GM12878 (cell line): ENCODE results near the gene HERC2. TPM values are rescaled to one million over a fixed set of nuclear protein-coding genes. Genes with fewer than 3 reads are reported as not detected.

ENCODE experiments used
- ATAC-seq: fragments of 200-7000 bp; cut with Tn5 transposase; 3 replicates; pipeline ENCODE4 v1.9.1; 2020; ENCODE audit warnings: mild to moderate bottlenecking, moderate library complexity
- BruUV-seq: library from RNA; stranded (reverse); fragments of 400-500 nt; replicated peaks from 2 replicates; lab custom pipeline; 2021; lab: Mats Ljungman, UMichigan
- CTCF ChIA-PET: fragments of 300-600 bp; sonication (Branson Sonifier 250); formaldehyde crosslinking; extraction: SDS; loops from one replicate; lab custom pipeline; 2021; ENCODE audit warnings: inconsistent platforms; lab: Yijun Ruan, JAX
- POLR2A ChIA-PET: fragments of 350-600 bp; formaldehyde crosslinking; extraction: SDS; loops from one replicate; lab custom pipeline; 2021; ENCODE audit warnings: inconsistent platforms; lab: Charles Lee
- RAD21 ChIA-PET: fragments of 300-600 bp; sonication (Branson Sonifier 250); formaldehyde crosslinking; loops from one replicate; lab custom pipeline; 2023; ENCODE audit warnings: antibody characterized with exemption; ENCODE audit not compliant: unreplicated experiment; lab: Charles Lee
- SMC1A ChIA-PET: fragments of 300-600 bp; sonication (Branson Sonifier 250); formaldehyde crosslinking; loops from one replicate; lab custom pipeline; 2023; ENCODE audit not compliant: unreplicated experiment, uncharacterized antibody; lab: Charles Lee
- DNase-seq: peaks from one replicate; pipeline ENCODE4 v3.0.0-alpha.2; 2011; ENCODE audit warnings: low read depth, low spot score
- FAIRE-seq: peaks from 3 replicates; lab custom pipeline; 2011; peaks lifted over from hg19 to GRCh38; lab: Jason Lieb, UNC
- H2AFZ ChIP-seq: 2 replicates; pipeline ENCODE4 v1.6.0; 2011; ENCODE audit warnings: low read depth, low read length, control low read depth; ENCODE audit not compliant: control insufficient read depth
- H3K27ac ChIP-seq: 2 replicates; pipeline ENCODE4 v1.5.1; 2011; ENCODE audit warnings: control low read depth; ENCODE audit not compliant: control insufficient read depth, insufficient read depth
- H3K27me3 ChIP-seq, 2 experiments: replicated peaks in 1 of 2; 2 replicates each; pipeline versions ENCODE4 v1.6.0 to v1.6.1; 2011; ENCODE audit warnings: low read length in 1 of 2; ENCODE audit not compliant: control insufficient read depth in 2 of 2, insufficient read depth in 2 of 2
- H3K36me3 ChIP-seq, 2 experiments: 2 replicates each; pipeline ENCODE4 v1.5.1; 2011; ENCODE audit warnings: low read length in 1 of 2; ENCODE audit not compliant: control insufficient read depth in 2 of 2, insufficient read depth in 2 of 2
- H3K4me1 ChIP-seq: 2 replicates; pipeline ENCODE4 v1.6.1; 2011; ENCODE audit warnings: mild to moderate bottlenecking, low read length, moderate library complexity, mixed read lengths; ENCODE audit not compliant: control insufficient read depth, insufficient read depth
- H3K4me2 ChIP-seq: 2 replicates; pipeline ENCODE4 v1.6.0; 2011; ENCODE audit warnings: control low read depth; ENCODE audit not compliant: control insufficient read depth, insufficient read depth
- H3K4me3 ChIP-seq: fragments of 200-600 bp; sonication (generic); 2 replicates; pipeline ENCODE4 v1.5.1; 2016
- H3K79me2 ChIP-seq: 2 replicates; pipeline ENCODE4 v1.6.0; 2011; ENCODE audit warnings: low read length; ENCODE audit not compliant: control insufficient read depth, insufficient read depth
- H3K9ac ChIP-seq: 2 replicates; pipeline ENCODE4 v1.8.0; 2011; ENCODE audit warnings: low read length, control low read depth, mixed read lengths; ENCODE audit not compliant: control insufficient read depth, insufficient read depth
- H3K9me3 ChIP-seq: replicated peaks from 3 replicates; pipeline ENCODE4 v1.5.1; 2011; ENCODE audit warnings: mild to moderate bottlenecking, low read length; ENCODE audit not compliant: control insufficient read depth, insufficient read depth
- H4K20me1 ChIP-seq: 2 replicates; pipeline ENCODE4 v1.6.0; 2011; ENCODE audit not compliant: control insufficient read depth, insufficient read depth
- ATF7 ChIP-seq: fragments of 450-650 bp; IDR thresholded peaks from 2 replicates; pipeline ENCODE4 v1.6.1; 2016; ENCODE audit warnings: low read depth, mild to moderate bottlenecking
- BACH1 ChIP-seq: fragments of 450-650 bp; IDR thresholded peaks from 2 replicates; pipeline ENCODE4 v1.6.1; 2017; ENCODE audit warnings: mild to moderate bottlenecking, borderline replicate concordance
- CREB1 ChIP-seq: IDR thresholded peaks from 2 replicates; pipeline ENCODE4 v1.6.1; 2012; ENCODE audit warnings: low read depth, mild to moderate bottlenecking, inconsistent platforms
- GABPA ChIP-seq: IDR thresholded peaks from 2 replicates; pipeline ENCODE4 v1.6.1; 2014; ENCODE audit warnings: antibody characterized with exemption, low read depth, mild to moderate bottlenecking, inconsistent platforms
- RB1 ChIP-seq: fragments of 450-650 bp; formaldehyde crosslinking; IDR thresholded peaks from 2 replicates; pipeline ENCODE4 v1.6.1; 2017; ENCODE audit warnings: mild to moderate bottlenecking, borderline replicate concordance
- STAT1 ChIP-seq: fragments of 450-650 bp; conservative IDR thresholded peaks from 2 replicates; pipeline ENCODE4 v1.6.1; 2014; ENCODE audit warnings: antibody characterized with exemption, mild to moderate bottlenecking
- WGBS: methylation state at CpG from one replicate; pipeline ENCODE4 v1.1.6; 2016; ENCODE audit warnings: low lambda C conversion rate; ENCODE audit not compliant: insufficient replicate concordance, insufficient coverage; ENCODE audit errors: missing lambda C conversion rate; 5-methylcytosine and 5-hydroxymethylcytosine counted together
- in situ Hi-C: fragments of 300-500 bp; cut with MboI; formaldehyde crosslinking; loops from 9 replicates; pipeline ENCODE4 v1.14.3; 2018; ENCODE audit warnings: mixed read lengths
- intact Hi-C: fragments of 100-400 bp; cut with micrococcal nuclease; formaldehyde crosslinking; loops from one replicate; pipeline ENCODE4 v1.14.2; 2022; ENCODE audit not compliant: unreplicated experiment
- polyA plus RNA-seq, 11 experiments: library from polyadenylated mRNA; depleted of rRNA in 4 of 11; unstranded in 6 of 11; stranded (reverse) in 5 of 11; fragments of >200 nt; fragmentation: Nextera tagmentation in 4 of 11; fragmentation: Illumina TruSeq in 1 of 11; extraction: Ambion mirVana in 4 of 11; extraction: Trizol in 1 of 11; gene quantifications; 1 replicate in 1 of 11; 2 replicates in 10 of 11; pipeline versions ENCODE4 v1.2.1 to v1.2.3, GENCODE V29; 2011 to 2016; ENCODE audit warnings: inconsistent platforms in 2 of 11, missing spikeins in 2 of 11, low read depth in 1 of 11
- total RNA-seq, 4 experiments: library from RNA; depleted of rRNA in 3 of 4; stranded (reverse); fragments of >200 nt in 3 of 4; fragmentation: Illumina TruSeq in 1 of 4; extraction: Trizol in 1 of 4; gene quantifications; 2 replicates each; pipeline versions ENCODE4 v1.2.1 to v1.2.3, GENCODE V29; 2013 to 2021
- TF ChIP-seq, protein P1 (sequence below): fragments of 450-650 bp; IDR thresholded peaks from 2 replicates; pipeline ENCODE4 v1.6.1; 2017; ENCODE audit warnings: mild to moderate bottlenecking
- TF ChIP-seq, protein P2 (sequence below): IDR thresholded peaks from 2 replicates; pipeline ENCODE4 v1.6.1; 2012; ENCODE audit warnings: low read depth, low read length, improper control_type of control experiment

Gene HERC2
- total and polyA plus RNA-seq, 10 of the 15 experiments (the other 5 are each of a cell fraction or from before 2014, with no cell fraction given), result 6.1 to 39.0 (median 24.0) TPM

DNA sequence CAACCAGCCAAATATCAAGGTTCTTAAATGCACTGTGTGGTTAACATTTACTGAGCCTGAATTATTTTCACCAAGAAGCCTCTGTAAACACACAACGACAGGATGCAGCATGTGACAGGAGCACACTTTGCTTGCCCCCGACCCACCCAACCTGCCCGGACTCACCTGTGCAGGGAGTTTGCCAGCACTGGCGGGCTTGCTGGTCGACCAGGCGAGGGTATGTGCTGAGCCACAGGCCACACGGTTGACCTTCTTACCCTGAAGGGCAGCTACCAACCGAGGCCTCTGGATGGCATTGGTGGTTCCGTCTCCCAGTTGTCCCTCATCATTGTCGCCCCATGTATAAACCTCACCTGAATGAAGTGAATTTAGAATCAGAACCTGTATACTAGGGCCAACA, 197.1 kb downstream of the HERC2 start:
- Histone ChIP-seq H3K27me3 (no peaks in the 10 kb centered on the region), H3K27ac (no peak overlapping the region), H3K9ac (no peak overlapping the region), H3K4me2 (no peak overlapping the region), H3K9me3 (no peaks in the 10 kb centered on the region), H3K4me1 (no peaks in the 10 kb centered on the region), H3K4me3 (no peak overlapping the region), H4K20me1 (no peaks in the 10 kb centered on the region), H3K36me3 (peaks cover 8 to 13% of the 10 kb centered on the region in 2 experiments; a peak in 3 of 4 replicates), H3K79me2 (no peaks in the 10 kb centered on the region), H2AFZ (no peak overlapping the region)
- no peak for DNase-seq
- POLR2A ChIA-PET, result no interaction called here
- no peak for ATAC-seq
- no peak for FAIRE-seq
- in situ Hi-C loops, result loop anchor here (5.0 kb wide), 1 partner anchor 1233 kb away; no protein-coding TSS in a partner anchor
- CTCF ChIA-PET, result interaction anchor here (1.6 to 2.3 kb wide), 2 partner anchors 10 to 1234 kb away, joined by 5 to 7 read pairs; no protein-coding TSS in a partner anchor
- 95% methylated on average over 10 of the region's 10 CpGs for WGBS
- intact Hi-C loops, result no loop called here
- RAD21 ChIA-PET, result no interaction called here
- TF ChIP-seq GABPA, result no peak
- no peak for TF ChIP-seq BACH1
- TF ChIP-seq, protein P1, sequence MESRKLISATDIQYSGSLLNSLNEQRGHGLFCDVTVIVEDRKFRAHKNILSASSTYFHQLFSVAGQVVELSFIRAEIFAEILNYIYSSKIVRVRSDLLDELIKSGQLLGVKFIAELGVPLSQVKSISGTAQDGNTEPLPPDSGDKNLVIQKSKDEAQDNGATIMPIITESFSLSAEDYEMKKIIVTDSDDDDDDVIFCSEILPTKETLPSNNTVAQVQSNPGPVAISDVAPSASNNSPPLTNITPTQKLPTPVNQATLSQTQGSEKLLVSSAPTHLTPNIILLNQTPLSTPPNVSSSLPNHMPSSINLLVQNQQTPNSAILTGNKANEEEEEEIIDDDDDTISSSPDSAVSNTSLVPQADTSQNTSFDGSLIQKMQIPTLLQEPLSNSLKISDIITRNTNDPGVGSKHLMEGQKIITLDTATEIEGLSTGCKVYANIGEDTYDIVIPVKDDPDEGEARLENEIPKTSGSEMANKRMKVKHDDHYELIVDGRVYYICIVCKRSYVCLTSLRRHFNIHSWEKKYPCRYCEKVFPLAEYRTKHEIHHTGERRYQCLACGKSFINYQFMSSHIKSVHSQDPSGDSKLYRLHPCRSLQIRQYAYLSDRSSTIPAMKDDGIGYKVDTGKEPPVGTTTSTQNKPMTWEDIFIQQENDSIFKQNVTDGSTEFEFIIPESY, result no peak
- TF ChIP-seq, protein P2, sequence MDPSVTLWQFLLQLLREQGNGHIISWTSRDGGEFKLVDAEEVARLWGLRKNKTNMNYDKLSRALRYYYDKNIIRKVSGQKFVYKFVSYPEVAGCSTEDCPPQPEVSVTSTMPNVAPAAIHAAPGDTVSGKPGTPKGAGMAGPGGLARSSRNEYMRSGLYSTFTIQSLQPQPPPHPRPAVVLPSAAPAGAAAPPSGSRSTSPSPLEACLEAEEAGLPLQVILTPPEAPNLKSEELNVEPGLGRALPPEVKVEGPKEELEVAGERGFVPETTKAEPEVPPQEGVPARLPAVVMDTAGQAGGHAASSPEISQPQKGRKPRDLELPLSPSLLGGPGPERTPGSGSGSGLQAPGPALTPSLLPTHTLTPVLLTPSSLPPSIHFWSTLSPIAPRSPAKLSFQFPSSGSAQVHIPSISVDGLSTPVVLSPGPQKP, result no peak
- no peak for TF ChIP-seq RB1
- no peak for TF ChIP-seq ATF7
- TF ChIP-seq STAT1, result no peak
- no peak for TF ChIP-seq CREB1
- BruUV-seq, result no TSS peak
- SMC1A ChIA-PET, result no interaction called here
